ENCODE measurements around the gene CERS6.
A peak's percentile ranks its signal among the peaks of the same experiment; 100 is the strongest.
"Not testable (repeated sequence)": the region's sequence is repeated elsewhere in the genome, so short reads cannot be mapped to it uniquely, and the experiment has no call there.

CERS6 gene

GRCh38 chr2:168773128-168773527, 317.1 kb downstream of the CERS6 start:
- DNase-seq (ENCODE audit: low read depth in 2 of 2), result no peak

GRCh38 chr2:168773719-168774521, 317.8 kb downstream of the CERS6 start:
- DNase-seq (ENCODE audit: low read depth in 2 of 2), result peak in 1 of 2 donors; percentile 10

GRCh38 chr2:168775837-168776236, 319.8 kb downstream of the CERS6 start:
- DNase-seq (ENCODE audit: low read depth in 2 of 2), result no peak

GRCh38 chr2:168780669-168781071, 324.6 kb downstream of the CERS6 start:
- DNase-seq (ENCODE audit: low read depth in 2 of 2), result no peak

- DNase-seq (ENCODE audit: low read depth in 2 of 2), result no peak
Observed at GRCh38 chr2:168781191-168781817, 325.2 kb downstream of the CERS6 start.

GRCh38 chr2:168782271-168782670, 326.2 kb downstream of the CERS6 start:
- no peak for DNase-seq (ENCODE audit: low read depth in 2 of 2)

- DNase-seq (ENCODE audit: low read depth in 2 of 2), result no peak
Observed at GRCh38 chr2:168784993-168785392, 328.9 kb downstream of the CERS6 start.

GRCh38 chr2:168787098-168787781, 331.2 kb downstream of the CERS6 start:
- no peak for DNase-seq (ENCODE audit: low read depth in 2 of 2)

GRCh38 chr2:168787782-168788376, 331.8 kb downstream of the CERS6 start:
- DNase-seq (ENCODE audit: low read depth in 2 of 2), result no peak

GRCh38 chr2:168789776-168790175, 333.7 kb downstream of the CERS6 start:
- DNase-seq (ENCODE audit: low read depth in 2 of 2), result no peak

GRCh38 chr2:168790226-168790902, 334.3 kb downstream of the CERS6 start:
- no peak for DNase-seq (ENCODE audit: low read depth in 2 of 2)

- not testable (repeated sequence) for DNase-seq (ENCODE audit: low read depth in 2 of 2)
Observed at GRCh38 chr2:168791140-168791539, 335.1 kb downstream of the CERS6 start.

GRCh38 chr2:168793596-168793995, 337.5 kb downstream of the CERS6 start:
- DNase-seq (ENCODE audit: low read depth in 2 of 2), result no peak

GRCh38 chr2:168794968-168795367, 338.9 kb downstream of the CERS6 start:
- DNase-seq (ENCODE audit: low read depth in 2 of 2), result no peak

GRCh38 chr2:168796090-168796577, 340.1 kb downstream of the CERS6 start:
- DNase-seq (ENCODE audit: low read depth in 2 of 2), result no peak

GRCh38 chr2:168796583-168797285, 340.7 kb downstream of the CERS6 start:
- no peak for DNase-seq (ENCODE audit: low read depth in 2 of 2)

GRCh38 chr2:168797286-168797655, 341.2 kb downstream of the CERS6 start:
- DNase-seq (ENCODE audit: low read depth in 2 of 2), result no peak

- DNase-seq (ENCODE audit: low read depth in 2 of 2), result no peak
Observed at GRCh38 chr2:168798076-168798887, 342.2 kb downstream of the CERS6 start.

GRCh38 chr2:168798888-168799410, 342.9 kb downstream of the CERS6 start:
- no peak for DNase-seq (ENCODE audit: low read depth in 2 of 2)

GRCh38 chr2:168801471-168801870, 345.4 kb downstream of the CERS6 start:
- DNase-seq (ENCODE audit: low read depth in 2 of 2), result no peak

Data from activated CD4-positive, alpha-beta T cell treated with anti-CD3 and anti-CD28 coated beads for 24 hours (primary cell).